K562 (cell line): ENCODE measurements around the gene LAG3. TPM values are rescaled to one million over a fixed set of nuclear protein-coding genes. Genes with fewer than 3 reads are reported as not detected.

Experiments
- BCOR ChIP-seq: fragments of 450-650 bp; IDR thresholded peaks from 2 replicates; pipeline ENCODE4 v1.6.1; 2016
- CBFA2T3 ChIP-seq: fragments of 450-650 bp; IDR thresholded peaks from 2 replicates; pipeline ENCODE4 v1.6.1; 2017
- FOXK2 ChIP-seq, 2 experiments: fragments of 450-650 bp; IDR thresholded peaks in 1 of 2; conservative IDR thresholded peaks in 1 of 2; 2 replicates each; pipeline ENCODE4 v1.6.1; 2016; ENCODE audit warnings: low read depth in 2 of 2, mild to moderate bottlenecking in 1 of 2
- MCM5 ChIP-seq: fragments of 450-650 bp; IDR thresholded peaks from 2 replicates; pipeline ENCODE4 v1.6.1; 2016; ENCODE audit warnings: low read depth
- NFXL1 ChIP-seq: fragments of 450-650 bp; formaldehyde crosslinking; IDR thresholded peaks from 2 replicates; pipeline ENCODE4 v1.4.0; 2021; ENCODE audit warnings: mild to moderate bottlenecking
- SAFB ChIP-seq: fragments of 200-400 bp; formaldehyde crosslinking; IDR thresholded peaks from 2 replicates; pipeline ENCODE4 v1.6.1; 2017; ENCODE audit warnings: low read depth, low read length, borderline replicate concordance
- SNRNP70 ChIP-seq: fragments of 200-400 bp; formaldehyde crosslinking; optimal IDR thresholded peaks from 2 replicates; pipeline ENCODE3; 2017; ENCODE audit warnings: low read depth, low read length
- ZBTB1 ChIP-seq: sonication (generic); formaldehyde crosslinking; IDR thresholded peaks from 2 replicates; pipeline ENCODE4 v1.8.1; 2023; ENCODE audit warnings: missing genetic modification reagents, low read depth, mild to moderate bottlenecking, borderline replicate concordance
- polyA plus RNA-seq, 8 experiments: library from polyadenylated mRNA; depleted of rRNA in 4 of 8; stranded (reverse) in 5 of 8; unstranded in 3 of 8; fragments of >200 nt; fragmentation: Nextera tagmentation in 2 of 8; fragmentation: Illumina TruSeq in 1 of 8; extraction: Ambion mirVana in 2 of 8; extraction: Trizol in 1 of 8; gene quantifications; 2 replicates each; pipeline versions ENCODE4 v1.2.1 to v1.2.3, GENCODE V29; 2011 to 2014; ENCODE audit warnings: inconsistent platforms in 1 of 8, missing spikeins in 1 of 8
- total RNA-seq, 7 experiments: library from RNA; depleted of rRNA in 6 of 7; stranded (reverse); fragments of >200 nt in 6 of 7; fragmentation: Illumina TruSeq in 2 of 7; extraction: Trizol in 2 of 7; gene quantifications; 2 replicates each; pipeline versions ENCODE4 v1.2.1 to v1.2.3, GENCODE V29; 2011 to 2021; ENCODE audit warnings: low replicate concordance in 1 of 7
- TF ChIP-seq, protein P1 (sequence below), 2 experiments: IDR thresholded peaks; 2 replicates each; pipeline ENCODE4 v1.6.1; 2012; ENCODE audit warnings: improper control_type of control experiment in 2 of 2, low read depth in 2 of 2, low read length in 2 of 2, borderline replicate concordance in 1 of 2
- TF ChIP-seq, protein P2 (sequence below): sonication (generic); formaldehyde crosslinking; IDR thresholded peaks from 2 replicates; pipeline ENCODE4 v1.8.1; 2023; ENCODE audit warnings: mild to moderate bottlenecking, missing genetic modification reagents
- TF ChIP-seq, protein P3 (sequence below): fragments of 450-650 bp; IDR thresholded peaks from 2 replicates; pipeline ENCODE4 v1.6.1; 2016; ENCODE audit warnings: mild to moderate bottlenecking, moderate library complexity

LAG3 gene
- total and polyA plus RNA-seq, 9 of the 15 experiments (the other 6 are each of a cell fraction or from before 2014, with no cell fraction given), result 0.07 to 0.66 (median 0.09) TPM; not detected in 1

DNA sequence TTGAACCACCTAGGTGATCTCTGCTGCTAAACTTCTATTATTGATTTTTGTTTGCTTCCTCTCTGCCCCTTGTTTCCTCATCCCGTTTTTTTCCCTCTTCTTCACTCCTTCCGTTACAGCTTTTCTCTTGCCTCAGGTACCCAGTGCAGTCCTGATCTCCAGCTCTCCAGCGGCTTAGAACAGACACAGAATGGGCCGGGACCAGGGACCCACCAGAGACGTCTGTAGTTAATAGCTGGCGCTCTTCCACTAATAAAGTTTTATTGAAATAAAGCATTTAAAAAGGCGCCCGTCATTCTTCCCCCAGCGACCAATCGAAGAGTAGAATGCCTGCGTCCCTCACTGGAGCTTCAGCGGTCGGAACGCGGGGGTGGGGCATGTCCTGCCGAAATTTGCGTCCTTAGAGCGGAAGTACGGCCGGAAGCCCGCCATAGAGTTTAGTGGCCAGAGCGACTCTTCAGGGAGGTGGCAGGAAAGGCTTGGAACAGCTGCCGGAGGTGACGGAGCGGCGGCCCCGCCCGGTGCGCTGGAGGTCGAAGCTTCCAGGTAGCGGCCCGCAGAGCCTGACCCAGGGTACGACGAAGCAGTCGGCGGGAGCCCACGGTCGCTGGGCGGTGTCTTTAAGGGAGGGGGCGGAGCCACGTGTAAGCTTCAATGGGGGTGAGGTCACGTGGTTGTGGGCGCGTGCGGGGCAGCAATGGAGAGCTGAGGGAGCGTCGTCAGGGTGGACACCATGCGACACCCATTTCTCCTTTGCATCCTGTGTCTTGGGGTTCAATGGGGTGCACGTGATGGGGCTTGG lies 48.5 kb upstream of the LAG3 start, which contains the start of gene COPS7A (continued):
- no peak for TF ChIP-seq MCM5
- TF ChIP-seq, protein P1, sequence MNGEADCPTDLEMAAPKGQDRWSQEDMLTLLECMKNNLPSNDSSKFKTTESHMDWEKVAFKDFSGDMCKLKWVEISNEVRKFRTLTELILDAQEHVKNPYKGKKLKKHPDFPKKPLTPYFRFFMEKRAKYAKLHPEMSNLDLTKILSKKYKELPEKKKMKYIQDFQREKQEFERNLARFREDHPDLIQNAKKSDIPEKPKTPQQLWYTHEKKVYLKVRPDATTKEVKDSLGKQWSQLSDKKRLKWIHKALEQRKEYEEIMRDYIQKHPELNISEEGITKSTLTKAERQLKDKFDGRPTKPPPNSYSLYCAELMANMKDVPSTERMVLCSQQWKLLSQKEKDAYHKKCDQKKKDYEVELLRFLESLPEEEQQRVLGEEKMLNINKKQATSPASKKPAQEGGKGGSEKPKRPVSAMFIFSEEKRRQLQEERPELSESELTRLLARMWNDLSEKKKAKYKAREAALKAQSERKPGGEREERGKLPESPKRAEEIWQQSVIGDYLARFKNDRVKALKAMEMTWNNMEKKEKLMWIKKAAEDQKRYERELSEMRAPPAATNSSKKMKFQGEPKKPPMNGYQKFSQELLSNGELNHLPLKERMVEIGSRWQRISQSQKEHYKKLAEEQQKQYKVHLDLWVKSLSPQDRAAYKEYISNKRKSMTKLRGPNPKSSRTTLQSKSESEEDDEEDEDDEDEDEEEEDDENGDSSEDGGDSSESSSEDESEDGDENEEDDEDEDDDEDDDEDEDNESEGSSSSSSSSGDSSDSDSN (IDR thresholded peaks at IDR 0.05; ENCODE audit: borderline replicate concordance in 1 of 2, low read depth in 2 of 2, low read length in 2 of 2), result peak; percentile 40 to 89; a peak in 2 of 4 replicates
- no peak; the same call in 1 of the 2 replicates for TF ChIP-seq CBFA2T3
- TF ChIP-seq BCOR, result no peak
- no peak for TF ChIP-seq SNRNP70
- no peak for TF ChIP-seq ZBTB1 (CRISPR knock-in tag)
- TF ChIP-seq SAFB, result no peak
- TF ChIP-seq FOXK2 (conservative IDR thresholded peaks at IDR 0.05 in 1 of 2, IDR thresholded peaks at IDR 0.05 in 1 of 2; ENCODE audit: low read depth in 2 of 2), result no peak; a peak in 1 of 4 replicates
- TF ChIP-seq, protein P2, sequence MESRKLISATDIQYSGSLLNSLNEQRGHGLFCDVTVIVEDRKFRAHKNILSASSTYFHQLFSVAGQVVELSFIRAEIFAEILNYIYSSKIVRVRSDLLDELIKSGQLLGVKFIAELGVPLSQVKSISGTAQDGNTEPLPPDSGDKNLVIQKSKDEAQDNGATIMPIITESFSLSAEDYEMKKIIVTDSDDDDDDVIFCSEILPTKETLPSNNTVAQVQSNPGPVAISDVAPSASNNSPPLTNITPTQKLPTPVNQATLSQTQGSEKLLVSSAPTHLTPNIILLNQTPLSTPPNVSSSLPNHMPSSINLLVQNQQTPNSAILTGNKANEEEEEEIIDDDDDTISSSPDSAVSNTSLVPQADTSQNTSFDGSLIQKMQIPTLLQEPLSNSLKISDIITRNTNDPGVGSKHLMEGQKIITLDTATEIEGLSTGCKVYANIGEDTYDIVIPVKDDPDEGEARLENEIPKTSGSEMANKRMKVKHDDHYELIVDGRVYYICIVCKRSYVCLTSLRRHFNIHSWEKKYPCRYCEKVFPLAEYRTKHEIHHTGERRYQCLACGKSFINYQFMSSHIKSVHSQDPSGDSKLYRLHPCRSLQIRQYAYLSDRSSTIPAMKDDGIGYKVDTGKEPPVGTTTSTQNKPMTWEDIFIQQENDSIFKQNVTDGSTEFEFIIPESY (CRISPR knock-in tag), result no peak
- TF ChIP-seq, protein P3, sequence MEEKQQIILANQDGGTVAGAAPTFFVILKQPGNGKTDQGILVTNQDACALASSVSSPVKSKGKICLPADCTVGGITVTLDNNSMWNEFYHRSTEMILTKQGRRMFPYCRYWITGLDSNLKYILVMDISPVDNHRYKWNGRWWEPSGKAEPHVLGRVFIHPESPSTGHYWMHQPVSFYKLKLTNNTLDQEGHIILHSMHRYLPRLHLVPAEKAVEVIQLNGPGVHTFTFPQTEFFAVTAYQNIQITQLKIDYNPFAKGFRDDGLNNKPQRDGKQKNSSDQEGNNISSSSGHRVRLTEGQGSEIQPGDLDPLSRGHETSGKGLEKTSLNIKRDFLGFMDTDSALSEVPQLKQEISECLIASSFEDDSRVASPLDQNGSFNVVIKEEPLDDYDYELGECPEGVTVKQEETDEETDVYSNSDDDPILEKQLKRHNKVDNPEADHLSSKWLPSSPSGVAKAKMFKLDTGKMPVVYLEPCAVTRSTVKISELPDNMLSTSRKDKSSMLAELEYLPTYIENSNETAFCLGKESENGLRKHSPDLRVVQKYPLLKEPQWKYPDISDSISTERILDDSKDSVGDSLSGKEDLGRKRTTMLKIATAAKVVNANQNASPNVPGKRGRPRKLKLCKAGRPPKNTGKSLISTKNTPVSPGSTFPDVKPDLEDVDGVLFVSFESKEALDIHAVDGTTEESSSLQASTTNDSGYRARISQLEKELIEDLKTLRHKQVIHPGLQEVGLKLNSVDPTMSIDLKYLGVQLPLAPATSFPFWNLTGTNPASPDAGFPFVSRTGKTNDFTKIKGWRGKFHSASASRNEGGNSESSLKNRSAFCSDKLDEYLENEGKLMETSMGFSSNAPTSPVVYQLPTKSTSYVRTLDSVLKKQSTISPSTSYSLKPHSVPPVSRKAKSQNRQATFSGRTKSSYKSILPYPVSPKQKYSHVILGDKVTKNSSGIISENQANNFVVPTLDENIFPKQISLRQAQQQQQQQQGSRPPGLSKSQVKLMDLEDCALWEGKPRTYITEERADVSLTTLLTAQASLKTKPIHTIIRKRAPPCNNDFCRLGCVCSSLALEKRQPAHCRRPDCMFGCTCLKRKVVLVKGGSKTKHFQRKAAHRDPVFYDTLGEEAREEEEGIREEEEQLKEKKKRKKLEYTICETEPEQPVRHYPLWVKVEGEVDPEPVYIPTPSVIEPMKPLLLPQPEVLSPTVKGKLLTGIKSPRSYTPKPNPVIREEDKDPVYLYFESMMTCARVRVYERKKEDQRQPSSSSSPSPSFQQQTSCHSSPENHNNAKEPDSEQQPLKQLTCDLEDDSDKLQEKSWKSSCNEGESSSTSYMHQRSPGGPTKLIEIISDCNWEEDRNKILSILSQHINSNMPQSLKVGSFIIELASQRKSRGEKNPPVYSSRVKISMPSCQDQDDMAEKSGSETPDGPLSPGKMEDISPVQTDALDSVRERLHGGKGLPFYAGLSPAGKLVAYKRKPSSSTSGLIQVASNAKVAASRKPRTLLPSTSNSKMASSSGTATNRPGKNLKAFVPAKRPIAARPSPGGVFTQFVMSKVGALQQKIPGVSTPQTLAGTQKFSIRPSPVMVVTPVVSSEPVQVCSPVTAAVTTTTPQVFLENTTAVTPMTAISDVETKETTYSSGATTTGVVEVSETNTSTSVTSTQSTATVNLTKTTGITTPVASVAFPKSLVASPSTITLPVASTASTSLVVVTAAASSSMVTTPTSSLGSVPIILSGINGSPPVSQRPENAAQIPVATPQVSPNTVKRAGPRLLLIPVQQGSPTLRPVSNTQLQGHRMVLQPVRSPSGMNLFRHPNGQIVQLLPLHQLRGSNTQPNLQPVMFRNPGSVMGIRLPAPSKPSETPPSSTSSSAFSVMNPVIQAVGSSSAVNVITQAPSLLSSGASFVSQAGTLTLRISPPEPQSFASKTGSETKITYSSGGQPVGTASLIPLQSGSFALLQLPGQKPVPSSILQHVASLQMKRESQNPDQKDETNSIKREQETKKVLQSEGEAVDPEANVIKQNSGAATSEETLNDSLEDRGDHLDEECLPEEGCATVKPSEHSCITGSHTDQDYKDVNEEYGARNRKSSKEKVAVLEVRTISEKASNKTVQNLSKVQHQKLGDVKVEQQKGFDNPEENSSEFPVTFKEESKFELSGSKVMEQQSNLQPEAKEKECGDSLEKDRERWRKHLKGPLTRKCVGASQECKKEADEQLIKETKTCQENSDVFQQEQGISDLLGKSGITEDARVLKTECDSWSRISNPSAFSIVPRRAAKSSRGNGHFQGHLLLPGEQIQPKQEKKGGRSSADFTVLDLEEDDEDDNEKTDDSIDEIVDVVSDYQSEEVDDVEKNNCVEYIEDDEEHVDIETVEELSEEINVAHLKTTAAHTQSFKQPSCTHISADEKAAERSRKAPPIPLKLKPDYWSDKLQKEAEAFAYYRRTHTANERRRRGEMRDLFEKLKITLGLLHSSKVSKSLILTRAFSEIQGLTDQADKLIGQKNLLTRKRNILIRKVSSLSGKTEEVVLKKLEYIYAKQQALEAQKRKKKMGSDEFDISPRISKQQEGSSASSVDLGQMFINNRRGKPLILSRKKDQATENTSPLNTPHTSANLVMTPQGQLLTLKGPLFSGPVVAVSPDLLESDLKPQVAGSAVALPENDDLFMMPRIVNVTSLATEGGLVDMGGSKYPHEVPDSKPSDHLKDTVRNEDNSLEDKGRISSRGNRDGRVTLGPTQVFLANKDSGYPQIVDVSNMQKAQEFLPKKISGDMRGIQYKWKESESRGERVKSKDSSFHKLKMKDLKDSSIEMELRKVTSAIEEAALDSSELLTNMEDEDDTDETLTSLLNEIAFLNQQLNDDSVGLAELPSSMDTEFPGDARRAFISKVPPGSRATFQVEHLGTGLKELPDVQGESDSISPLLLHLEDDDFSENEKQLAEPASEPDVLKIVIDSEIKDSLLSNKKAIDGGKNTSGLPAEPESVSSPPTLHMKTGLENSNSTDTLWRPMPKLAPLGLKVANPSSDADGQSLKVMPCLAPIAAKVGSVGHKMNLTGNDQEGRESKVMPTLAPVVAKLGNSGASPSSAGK, result peak; percentile 98
- no peak for TF ChIP-seq NFXL1 (CRISPR knock-in tag)
